Breast epithelium (tissue), 4 donors: ENCODE results near the gene SYNJ2. TPM values are rescaled to one million over a fixed set of nuclear protein-coding genes. Genes with fewer than 3 reads are reported as not detected.
A peak's percentile ranks its signal among the peaks of the same experiment; 100 is the strongest.

Experiments used
- DNase-seq, 2 donors: peaks; one replicate each; pipeline ENCODE4 v3.0.0-alpha.2; 2019; ENCODE audit warnings: low spot score in 2 of 2
- H3K27ac ChIP-seq, 2 donors: fragments of 200-600 bp; sonication (generic) in 1 of 2; one replicate each; pipeline ENCODE4 v1.5.1; 2016 to 2019; ENCODE audit warnings: mild to moderate bottlenecking in 1 of 2
- H3K27me3 ChIP-seq, 2 donors: fragments of 200-600 bp; sonication (generic) in 1 of 2; one replicate each; pipeline versions ENCODE4 v1.5.1 to v1.6.0; 2017 to 2019; ENCODE audit warnings: control low read depth in 1 of 2, mild to moderate bottlenecking in 1 of 2
- H3K36me3 ChIP-seq: fragments of 200-600 bp; one replicate; pipeline ENCODE4 v1.5.1; 2019
- H3K4me1 ChIP-seq, 2 donors: fragments of 200-600 bp; sonication (generic); one replicate each; pipeline ENCODE4 v1.5.1; 2016 to 2019; ENCODE audit warnings: control low read depth in 1 of 2
- H3K4me3 ChIP-seq, 3 donors: fragments of 200-600 bp; sonication (generic); 1 replicate in 2 of 3; 2 replicates in 1 of 3; pipeline ENCODE4 v1.5.1; 2016 to 2019; ENCODE audit warnings: mild to moderate bottlenecking in 3 of 3, moderate library complexity in 2 of 3
- H3K9me3 ChIP-seq, 2 donors: fragments of 200-600 bp; sonication (generic) in 1 of 2; one replicate each; pipeline ENCODE4 v1.5.1; 2016 to 2019; ENCODE audit warnings: control low read depth in 1 of 2
- POLR2A ChIP-seq: fragments of 450-650 bp; IDR thresholded peaks from one replicate; pipeline ENCODE4 v1.6.1; 2016; ENCODE audit warnings: antibody characterized with exemption, mild to moderate bottlenecking, moderate library complexity
- POLR2AphosphoS5 ChIP-seq, 3 donors: sonication (generic); formaldehyde crosslinking; IDR thresholded peaks; one replicate each; pipeline ENCODE4 v1.6.1; 2017; ENCODE audit warnings: antibody characterized with exemption in 3 of 3
- intact Hi-C: fragments of 100-400 bp; cut with DNase I; formaldehyde crosslinking; loops from one replicate; pipeline ENCODE4 v1.15.1; 2023; ENCODE audit warnings: low total_unique reads
- total RNA-seq, 3 donors: library from RNA; depleted of rRNA; stranded (reverse); fragments of >200 nt; gene quantifications; one replicate each; pipeline ENCODE4 v1.1.0, GENCODE V29; 2016
- TF ChIP-seq, protein P1 (sequence below), 3 donors: fragments of 450-650 bp; IDR thresholded peaks; one replicate each; pipeline ENCODE4 v1.5.1; 2016 to 2017; ENCODE audit warnings: antibody characterized with exemption in 3 of 3, mild to moderate bottlenecking in 3 of 3, moderate library complexity in 3 of 3

Gene SYNJ2
- total RNA-seq, 3 donors from 2014 or later, result 3.0 to 20.2 (median 15.7) TPM

DNA sequence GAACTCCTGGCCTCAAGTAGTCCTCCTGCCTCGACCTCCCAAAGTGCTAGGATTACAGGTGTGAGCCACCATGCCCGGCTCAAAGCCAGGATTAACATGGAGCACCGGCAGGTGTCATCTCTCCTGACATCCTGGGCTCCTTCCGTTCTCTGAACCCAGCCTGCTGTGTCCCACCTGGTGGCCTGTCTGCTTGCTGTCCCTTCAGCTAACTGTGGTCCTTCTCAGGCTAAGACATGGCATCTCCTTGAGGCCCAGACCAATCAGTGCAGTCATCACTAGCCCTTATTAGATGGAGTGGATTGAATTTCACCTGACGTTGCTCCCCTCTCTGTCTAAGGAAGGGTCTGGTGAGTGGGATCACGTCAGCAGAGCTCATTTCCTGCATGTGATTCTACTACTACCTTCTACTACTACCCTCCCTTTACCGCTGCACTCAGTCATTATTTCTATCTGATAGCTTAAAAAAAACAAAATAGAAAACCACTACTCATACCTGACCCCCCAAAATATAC lies 28.0 kb upstream of the SYNJ2 start:
- Histone ChIP-seq H3K27me3 (no peaks in the 10 kb centered on the region), H3K27ac (peak overlapping the region in 1 of 2 donors; percentile 64), H3K4me3 (peak overlapping the region in 2 of 3 donors; percentile 45 to 57), H3K36me3 (no peaks in the 10 kb centered on the region), H3K4me1 (no peaks in the 10 kb centered on the region), H3K9me3 (peaks cover 9 to 10% of the 10 kb centered on the region in 2 donors)
- intact Hi-C loops, result no loop called here
- TF ChIP-seq, protein P1, sequence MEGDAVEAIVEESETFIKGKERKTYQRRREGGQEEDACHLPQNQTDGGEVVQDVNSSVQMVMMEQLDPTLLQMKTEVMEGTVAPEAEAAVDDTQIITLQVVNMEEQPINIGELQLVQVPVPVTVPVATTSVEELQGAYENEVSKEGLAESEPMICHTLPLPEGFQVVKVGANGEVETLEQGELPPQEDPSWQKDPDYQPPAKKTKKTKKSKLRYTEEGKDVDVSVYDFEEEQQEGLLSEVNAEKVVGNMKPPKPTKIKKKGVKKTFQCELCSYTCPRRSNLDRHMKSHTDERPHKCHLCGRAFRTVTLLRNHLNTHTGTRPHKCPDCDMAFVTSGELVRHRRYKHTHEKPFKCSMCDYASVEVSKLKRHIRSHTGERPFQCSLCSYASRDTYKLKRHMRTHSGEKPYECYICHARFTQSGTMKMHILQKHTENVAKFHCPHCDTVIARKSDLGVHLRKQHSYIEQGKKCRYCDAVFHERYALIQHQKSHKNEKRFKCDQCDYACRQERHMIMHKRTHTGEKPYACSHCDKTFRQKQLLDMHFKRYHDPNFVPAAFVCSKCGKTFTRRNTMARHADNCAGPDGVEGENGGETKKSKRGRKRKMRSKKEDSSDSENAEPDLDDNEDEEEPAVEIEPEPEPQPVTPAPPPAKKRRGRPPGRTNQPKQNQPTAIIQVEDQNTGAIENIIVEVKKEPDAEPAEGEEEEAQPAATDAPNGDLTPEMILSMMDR (IDR thresholded peaks at IDR 0.05), result no peak
- DNase-seq, result no peak

DNA sequence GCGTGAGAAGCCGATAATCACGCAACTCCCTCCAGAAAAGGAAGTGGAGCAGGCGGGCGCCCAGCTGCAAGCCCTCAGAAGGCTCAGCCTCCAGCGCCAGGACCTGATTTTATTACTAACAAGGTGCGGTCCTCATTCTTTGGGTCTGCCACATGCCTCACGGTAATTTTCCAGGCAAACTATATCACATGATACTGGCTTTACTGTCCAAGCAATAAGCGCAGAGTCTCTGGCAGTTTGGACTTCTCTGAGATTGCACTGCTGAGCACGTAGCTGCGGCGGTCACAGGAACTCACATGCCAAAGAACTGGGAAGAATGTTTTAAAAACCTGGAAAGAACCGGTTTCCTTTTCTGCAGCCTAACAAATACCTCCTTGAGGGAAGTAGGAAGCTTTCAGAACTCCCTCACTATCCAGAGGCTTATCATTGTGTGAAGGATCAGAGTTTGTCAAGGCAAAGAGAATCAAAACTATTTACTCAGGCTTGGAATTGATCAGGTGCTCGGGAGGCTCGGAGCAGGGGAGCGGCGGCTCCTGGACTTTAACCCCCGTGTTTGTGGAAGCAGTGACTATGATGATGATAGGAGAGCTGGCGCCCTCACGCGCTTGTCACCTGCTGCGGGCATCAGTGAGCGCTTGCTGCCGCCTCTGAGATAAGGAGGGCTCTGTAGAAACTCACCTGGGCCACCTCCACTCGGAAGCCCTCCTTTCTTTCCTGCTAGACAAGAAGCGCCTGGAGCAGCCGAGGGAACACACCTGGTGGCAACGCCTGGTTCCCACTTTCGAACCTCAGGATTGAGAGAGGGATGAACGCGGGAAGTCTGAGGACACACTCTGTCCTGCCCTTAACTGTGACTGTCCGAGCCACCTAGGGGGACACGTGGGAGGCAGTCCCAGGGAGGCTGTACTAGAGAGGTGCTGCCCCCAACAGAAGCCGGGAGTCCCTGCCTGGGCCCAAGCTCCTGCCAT lies 27.2 kb upstream of the SYNJ2 start:
- TF ChIP-seq, protein P1 (IDR thresholded peaks at IDR 0.05), result no peak
- TF ChIP-seq POLR2A, result no peak
- no peak for TF ChIP-seq POLR2AphosphoS5 (IDR thresholded peaks at IDR 0.05)
- no peak for DNase-seq
- Histone ChIP-seq H3K9me3 (peaks cover 10 to 13% of the 10 kb centered on the region in 2 donors), H3K27ac (peak overlapping the region; percentile 40 to 64), H3K27me3 (no peaks in the 10 kb centered on the region), H3K36me3 (no peaks in the 10 kb centered on the region), H3K4me3 (peak overlapping the region; percentile 4 to 57 (median 45)), H3K4me1 (no peaks in the 10 kb centered on the region)
- intact Hi-C loops, result no loop called here

DNA sequence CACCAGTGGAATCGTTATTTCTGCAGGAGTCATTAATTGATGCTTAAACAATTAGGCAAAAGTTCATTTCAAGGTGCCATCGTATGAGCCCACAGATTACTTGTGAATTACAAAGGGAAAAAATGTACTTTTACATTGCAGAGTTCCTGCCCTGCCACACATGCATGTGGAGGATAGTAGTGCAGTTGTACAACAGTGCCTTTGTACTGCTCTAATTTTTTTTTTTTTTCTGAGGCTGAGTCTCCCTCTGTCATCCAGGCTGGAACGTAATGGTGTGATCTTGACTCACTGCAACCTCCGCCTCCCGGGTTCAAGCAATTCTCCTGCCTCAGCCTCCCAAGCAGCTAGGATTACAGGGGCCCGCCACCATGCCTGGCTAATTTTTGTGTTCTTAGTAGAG lies 26.0 kb upstream of the SYNJ2 start:
- Histone ChIP-seq H3K4me1 (no peaks in the 10 kb centered on the region), H3K27me3 (no peaks in the 10 kb centered on the region), H3K4me3 (no peak overlapping the region), H3K27ac (no peak overlapping the region), H3K36me3 (no peaks in the 10 kb centered on the region), H3K9me3 (peaks cover 10 to 13% of the 10 kb centered on the region in 2 donors)
- DNase-seq, result no peak
- TF ChIP-seq, protein P1 (IDR thresholded peaks at IDR 0.05), result no peak
- no peak for TF ChIP-seq POLR2AphosphoS5 (IDR thresholded peaks at IDR 0.05)
- TF ChIP-seq POLR2A, result no peak
- intact Hi-C loops, result no loop called here

DNA sequence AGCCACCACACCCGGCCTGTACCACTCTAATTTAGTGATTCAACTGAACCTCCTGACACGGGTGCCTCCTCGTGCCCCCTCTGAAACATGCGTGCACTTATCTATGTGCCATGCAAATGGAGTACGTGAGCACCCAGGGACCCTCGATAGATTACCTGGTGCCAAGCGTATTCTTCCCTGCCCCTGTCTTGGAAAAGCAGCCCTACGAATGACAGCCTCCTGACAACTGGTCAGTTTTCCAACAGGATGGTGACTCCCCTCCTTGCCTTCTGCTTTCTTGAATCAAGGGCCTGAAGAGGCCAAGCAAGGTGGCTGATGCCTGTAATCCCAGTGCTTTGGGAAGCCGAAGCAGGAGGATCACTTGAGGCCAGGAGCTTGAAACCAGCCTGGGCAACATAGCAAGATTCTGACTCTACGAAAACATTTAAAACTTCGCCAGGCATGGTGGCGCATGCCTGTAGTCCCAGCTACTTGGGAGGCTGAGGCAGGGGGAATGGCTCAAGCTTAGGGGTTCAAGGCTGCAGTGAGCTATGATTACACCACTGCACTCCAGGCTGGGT lies 25.4 kb upstream of the SYNJ2 start:
- peaks cover 10 to 13% of the 10 kb centered on the region in 2 donors for H3K9me3 ChIP-seq
- no peaks in the 10 kb centered on the region for H3K27me3 ChIP-seq
- H3K4me1 ChIP-seq, result no peaks in the 10 kb centered on the region
- DNase-seq, result no peak
- H3K27ac ChIP-seq, result no peak overlapping the region
- TF ChIP-seq POLR2AphosphoS5 (IDR thresholded peaks at IDR 0.05) (no peak), POLR2A (no peak)
- TF ChIP-seq, protein P1 (IDR thresholded peaks at IDR 0.05), result no peak
- no peak overlapping the region for H3K4me3 ChIP-seq
- intact Hi-C loops, result no loop called here
- H3K36me3 ChIP-seq, result no peaks in the 10 kb centered on the region
